Neural crest cell (in vitro differentiated cells): ENCODE data around the gene GRN. TPM values are rescaled to one million over a fixed set of nuclear protein-coding genes. Genes with fewer than 3 reads are reported as not detected.

ENCODE experiments used
- DNase-seq: peaks from one replicate; pipeline ENCODE4 v3.0.0; 2021; ENCODE audit warnings: low read depth, mixed read lengths, low spot score
- H3K27ac Mint-ChIP-seq: one replicate; pipeline ENCODE4 v1.8.0; 2021; ENCODE audit warnings: mild to moderate bottlenecking, mixed read lengths; ENCODE audit not compliant: unreplicated experiment
- H3K27me3 Mint-ChIP-seq: 2 replicates; pipeline ENCODE4 v1.8.0; 2021; ENCODE audit warnings: low read depth, mild to moderate bottlenecking, mixed read lengths
- H3K36me3 Mint-ChIP-seq: 2 replicates; pipeline ENCODE4 v1.8.0; 2021; ENCODE audit warnings: low read depth, mild to moderate bottlenecking, mixed read lengths
- H3K4me1 Mint-ChIP-seq: 2 replicates; pipeline ENCODE4 v1.8.0; 2021; ENCODE audit warnings: mixed read lengths
- H3K4me3 Mint-ChIP-seq: one replicate; pipeline ENCODE4 v1.8.0; 2021; ENCODE audit warnings: mild to moderate bottlenecking, mixed read lengths
- H3K9me3 Mint-ChIP-seq: 2 replicates; pipeline ENCODE4 v1.8.0; 2021; ENCODE audit warnings: mixed read lengths
- total RNA-seq: library from RNA; stranded (reverse); gene quantifications from 2 replicates; pipeline ENCODE4 v1.2.1, GENCODE V29; 2021
- TF ChIP-seq, protein P1 (sequence below): fragments of 200-600 bp; sonication (generic); conservative IDR thresholded peaks from 2 replicates; pipeline ENCODE4 v1.5.0; 2021; ENCODE audit warnings: antibody characterized with exemption, mild to moderate bottlenecking

Gene GRN
- total RNA-seq, 1 donor from 2014 or later, result 70.0 TPM

- TF ChIP-seq, protein P1, sequence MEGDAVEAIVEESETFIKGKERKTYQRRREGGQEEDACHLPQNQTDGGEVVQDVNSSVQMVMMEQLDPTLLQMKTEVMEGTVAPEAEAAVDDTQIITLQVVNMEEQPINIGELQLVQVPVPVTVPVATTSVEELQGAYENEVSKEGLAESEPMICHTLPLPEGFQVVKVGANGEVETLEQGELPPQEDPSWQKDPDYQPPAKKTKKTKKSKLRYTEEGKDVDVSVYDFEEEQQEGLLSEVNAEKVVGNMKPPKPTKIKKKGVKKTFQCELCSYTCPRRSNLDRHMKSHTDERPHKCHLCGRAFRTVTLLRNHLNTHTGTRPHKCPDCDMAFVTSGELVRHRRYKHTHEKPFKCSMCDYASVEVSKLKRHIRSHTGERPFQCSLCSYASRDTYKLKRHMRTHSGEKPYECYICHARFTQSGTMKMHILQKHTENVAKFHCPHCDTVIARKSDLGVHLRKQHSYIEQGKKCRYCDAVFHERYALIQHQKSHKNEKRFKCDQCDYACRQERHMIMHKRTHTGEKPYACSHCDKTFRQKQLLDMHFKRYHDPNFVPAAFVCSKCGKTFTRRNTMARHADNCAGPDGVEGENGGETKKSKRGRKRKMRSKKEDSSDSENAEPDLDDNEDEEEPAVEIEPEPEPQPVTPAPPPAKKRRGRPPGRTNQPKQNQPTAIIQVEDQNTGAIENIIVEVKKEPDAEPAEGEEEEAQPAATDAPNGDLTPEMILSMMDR, result no peak
- Mint-ChIP-seq H3K27me3 (peaks cover 8% of the 10 kb centered on the region), H3K9me3 (no peaks in the 10 kb centered on the region), H3K36me3 (peaks cover 3% of the 10 kb centered on the region), H3K4me3 (peak overlapping the region; percentile 54), H3K4me1 (peaks cover 5% of the 10 kb centered on the region), H3K27ac (no peak overlapping the region)
- no peak for DNase-seq
Measured at GRCh38 chr17:44351961-44352827, 7.1 kb downstream of the GRN start.

- Mint-ChIP-seq H3K27ac (no peak overlapping the region), H3K9me3 (no peaks in the 10 kb centered on the region), H3K27me3 (peaks cover 8% of the 10 kb centered on the region), H3K4me3 (peak overlapping the region; percentile 76), H3K36me3 (peaks cover 3% of the 10 kb centered on the region), H3K4me1 (peaks cover 5% of the 10 kb centered on the region)
- no peak for DNase-seq
- TF ChIP-seq, protein P1, result no peak
Measured at GRCh38 chr17:44352828-44353671, 7.9 kb downstream of the GRN start.

- H3K9me3 Mint-ChIP-seq, result no peaks in the 10 kb centered on the region
- peaks cover 3% of the 10 kb centered on the region for H3K36me3 Mint-ChIP-seq
- TF ChIP-seq, protein P1, result no peak
- H3K4me3 Mint-ChIP-seq, result no peak overlapping the region
- peaks cover 5% of the 10 kb centered on the region for H3K4me1 Mint-ChIP-seq
- no peak overlapping the region for H3K27ac Mint-ChIP-seq
- peaks cover 8% of the 10 kb centered on the region for H3K27me3 Mint-ChIP-seq
- DNase-seq, result no peak
Measured at GRCh38 chr17:44353672-44354331, 8.7 kb downstream of the GRN start.

- TF ChIP-seq, protein P1, result peak; percentile 68
- Mint-ChIP-seq H3K36me3 (peaks cover 3% of the 10 kb centered on the region), H3K9me3 (no peaks in the 10 kb centered on the region), H3K27ac (no peak overlapping the region), H3K27me3 (peaks cover 8% of the 10 kb centered on the region), H3K4me1 (peaks cover 5% of the 10 kb centered on the region), H3K4me3 (peak overlapping the region; percentile 67)
- peak; percentile 75 for DNase-seq
Measured at GRCh38 chr17:44354582-44355561, 9.8 kb downstream of the GRN start.
